AG04450 (cell line): ENCODE results near the gene CHP1. TPM values are rescaled to one million over a fixed set of nuclear protein-coding genes. Genes with fewer than 3 reads are reported as not detected.
"Not testable (repeated sequence)": the region's sequence is repeated elsewhere in the genome, so short reads cannot be mapped to it uniquely, and the experiment has no call there.

Experiments
- CTCF ChIA-PET: fragments of 300-600, 350-600 bp; formaldehyde crosslinking; extraction: SDS; loops from one replicate; lab custom pipeline; 2022; ENCODE audit warnings: antibody characterized with exemption, inconsistent platforms; lab: Charles Lee
- POLR2A ChIA-PET: fragments of 350-600 bp; formaldehyde crosslinking; extraction: SDS; loops from one replicate; lab custom pipeline; 2021; ENCODE audit warnings: antibody characterized with exemption, inconsistent platforms; lab: Yijun Ruan, JAX
- DNase-seq: peaks from one replicate; pipeline ENCODE4 v3.0.0-alpha.2; 2011; ENCODE audit warnings: low read depth, low spot score
- H3K27ac ChIP-seq: one replicate; pipeline ENCODE4 v1.5.1; 2012; ENCODE audit warnings: low read depth, low read length, control low read depth
- H3K27me3 ChIP-seq: one replicate; pipeline ENCODE4 v1.6.0; 2012; ENCODE audit warnings: low read length; ENCODE audit not compliant: control insufficient read depth, insufficient read depth
- H3K4me3 ChIP-seq: 2 replicates; pipeline ENCODE4 v1.5.1; 2011; ENCODE audit warnings: mild to moderate bottlenecking, low read depth, low read length, control low read depth
- H3K9me3 ChIP-seq: 2 replicates; pipeline ENCODE4 v1.5.1; 2012; ENCODE audit warnings: low read length; ENCODE audit not compliant: control insufficient read depth, insufficient read depth
- CTCF ChIP-seq: IDR thresholded peaks from 2 replicates; pipeline ENCODE4 v1.5.1; 2011; ENCODE audit warnings: low read depth, low read length, control low read depth, inconsistent platforms
- polyA plus RNA-seq: library from polyadenylated mRNA; depleted of rRNA; stranded (reverse); fragments of >200 nt; gene quantifications from 2 replicates; pipeline ENCODE4 v1.2.3, GENCODE V29; 2011

The CHP1 gene
- polyA plus RNA-seq, 1 experiment = 90.1 TPM

GRCh38 chr15:41254560-41254959 lies 23.5 kb downstream of the CHP1 start:
- Histone ChIP-seq H3K27ac (no peak overlapping the region), H3K9me3 (no peaks in the 10 kb centered on the region), H3K27me3 (no peaks in the 10 kb centered on the region), H3K4me3 (no peak overlapping the region)
- ChIA-PET POLR2A (no interaction called here), CTCF (no interaction called here)
- no peak for TF ChIP-seq CTCF
- DNase-seq = no peak

- Histone ChIP-seq H3K9me3 (no peaks in the 10 kb centered on the region), H3K4me3 (no peak overlapping the region), H3K27me3 (no peaks in the 10 kb centered on the region), H3K27ac (no peak overlapping the region)
- DNase-seq = no peak
- POLR2A ChIA-PET = interaction anchor here (0.6 kb wide), 1 partner anchor 789 kb away, joined by 3 read pairs; no protein-coding TSS in a partner anchor
- TF ChIP-seq CTCF = no peak
- CTCF ChIA-PET = no interaction called here
Observed at GRCh38 chr15:41256103-41256502, 25.0 kb downstream of the CHP1 start.

- ChIA-PET POLR2A (interaction anchor here (0.6 kb wide), 1 partner anchor 788 kb away, joined by 3 read pairs; no protein-coding TSS in a partner anchor), CTCF (no interaction called here)
- H3K27ac ChIP-seq = no peak overlapping the region
- DNase-seq = no peak
- H3K4me3 ChIP-seq = no peak overlapping the region
- TF ChIP-seq CTCF = no peak
- H3K9me3 ChIP-seq = no peaks in the 10 kb centered on the region
- no peaks in the 10 kb centered on the region for H3K27me3 ChIP-seq
Observed at GRCh38 chr15:41256577-41257038, 25.5 kb downstream of the CHP1 start.

GRCh38 chr15:41258750-41259471 lies 27.8 kb downstream of the CHP1 start:
- Histone ChIP-seq H3K9me3 (no peaks in the 10 kb centered on the region), H3K27ac (no peak overlapping the region), H3K27me3 (no peaks in the 10 kb centered on the region), H3K4me3 (no peak overlapping the region)
- no peak for DNase-seq
- TF ChIP-seq CTCF = no peak
- ChIA-PET POLR2A (interaction anchor here (0.6 kb wide), 1 partner anchor 9 kb away, joined by 3 read pairs; no protein-coding TSS in a partner anchor), CTCF (no interaction called here)

GRCh38 chr15:41259546-41260189 lies 28.6 kb downstream of the CHP1 start:
- Histone ChIP-seq H3K4me3 (no peak overlapping the region), H3K27me3 (no peaks in the 10 kb centered on the region), H3K9me3 (no peaks in the 10 kb centered on the region), H3K27ac (no peak overlapping the region)
- DNase-seq = no peak
- no peak for TF ChIP-seq CTCF
- POLR2A ChIA-PET = interaction anchor here (0.6 kb wide), 1 partner anchor 161 kb away, joined by 3 read pairs; no protein-coding TSS in a partner anchor
- CTCF ChIA-PET = no interaction called here

- H3K27me3 ChIP-seq, H3K9me3 ChIP-seq, POLR2A ChIA-PET, DNase-seq, H3K27ac ChIP-seq, H3K4me3 ChIP-seq, CTCF ChIA-PET: not testable (repeated sequence)
Observed at GRCh38 chr15:41260924-41261323, 29.9 kb downstream of the CHP1 start.
